H9 (cell line): ENCODE data around the gene EPHA10. TPM values are rescaled to one million over a fixed set of nuclear protein-coding genes. Genes with fewer than 3 reads are reported as not detected.

Experiments
- DNase-seq: peaks from one replicate; pipeline ENCODE4 v3.0.0-alpha.2; 2017
- H2AFZ ChIP-seq: one replicate; pipeline ENCODE4 v1.6.1; 2013; ENCODE audit warnings: mild to moderate bottlenecking, low read length, control low read depth, moderate library complexity
- H2AK5ac ChIP-seq: 2 replicates; pipeline ENCODE4 v1.6.1; 2013; ENCODE audit warnings: low read length, control low read depth, mixed read lengths; ENCODE audit not compliant: insufficient read length
- H2BK120ac ChIP-seq: one replicate; pipeline ENCODE4 v1.6.1; 2013; ENCODE audit warnings: low read depth, mild to moderate bottlenecking, low read length, control low read depth, inconsistent platforms; ENCODE audit not compliant: poor library complexity, severe bottlenecking
- H2BK12ac ChIP-seq: 2 replicates; pipeline ENCODE4 v1.6.1; 2013; ENCODE audit warnings: low read length, control low read depth, mixed read lengths, low read depth; ENCODE audit not compliant: insufficient read length
- H2BK15ac ChIP-seq: 2 replicates; pipeline ENCODE4 v1.6.1; 2013; ENCODE audit warnings: low read depth, low read length, control low read depth
- H2BK20ac ChIP-seq: one replicate; pipeline ENCODE4 v1.6.1; 2013; ENCODE audit warnings: low read depth, mild to moderate bottlenecking, low read length, control low read depth, inconsistent platforms; ENCODE audit not compliant: poor library complexity, severe bottlenecking
- H2BK5ac ChIP-seq: 2 replicates; pipeline ENCODE4 v1.6.1; 2013; ENCODE audit warnings: low read length, control low read depth, mixed read lengths; ENCODE audit not compliant: insufficient read length
- H3K14ac ChIP-seq: 2 replicates; pipeline ENCODE4 v1.6.1; 2013; ENCODE audit warnings: low read length, control low read depth; ENCODE audit not compliant: insufficient read depth
- H3K18ac ChIP-seq: 2 replicates; pipeline ENCODE4 v1.6.1; 2013; ENCODE audit warnings: low read depth, mild to moderate bottlenecking, mixed read lengths, low read length, control low read depth; ENCODE audit not compliant: insufficient read length
- H3K23ac ChIP-seq: 2 replicates; pipeline ENCODE4 v1.6.1; 2013; ENCODE audit warnings: low read length, control low read depth, mixed read lengths, low read depth; ENCODE audit not compliant: insufficient read length
- H3K23me2 ChIP-seq: 2 replicates; pipeline ENCODE4 v1.6.1; 2013; ENCODE audit warnings: low read depth, mild to moderate bottlenecking, mixed read lengths, low read length, control low read depth; ENCODE audit not compliant: insufficient read length, poor library complexity, severe bottlenecking
- H3K27ac ChIP-seq: 2 replicates; pipeline ENCODE4 v1.5.1; 2013; ENCODE audit warnings: low read length, control low read depth, mixed read lengths, low read depth; ENCODE audit not compliant: insufficient read length
- H3K27me3 ChIP-seq: 2 replicates; pipeline ENCODE4 v1.6.1; 2013; ENCODE audit warnings: low read length, control low read depth, inconsistent platforms; ENCODE audit not compliant: insufficient read depth
- H3K4ac ChIP-seq: 2 replicates; pipeline ENCODE4 v1.6.1; 2013; ENCODE audit warnings: low read depth, mild to moderate bottlenecking, control low read depth, inconsistent platforms, low read length, moderate library complexity
- H3K4me1 ChIP-seq: 2 replicates; pipeline ENCODE4 v1.6.1; 2013; ENCODE audit warnings: low read length, control low read depth, inconsistent platforms; ENCODE audit not compliant: insufficient read depth
- H3K4me2 ChIP-seq: 2 replicates; pipeline ENCODE4 v1.6.1; 2013; ENCODE audit warnings: low read length, control low read depth, mixed read lengths; ENCODE audit not compliant: insufficient read length, insufficient read depth
- H3K56ac ChIP-seq: 2 replicates; pipeline ENCODE4 v1.6.1; 2013; ENCODE audit warnings: low read depth, mild to moderate bottlenecking, mixed read lengths, low read length, control low read depth; ENCODE audit not compliant: insufficient read length
- H3K79me1 ChIP-seq: 2 replicates; pipeline ENCODE4 v1.6.1; 2013; ENCODE audit warnings: low read depth, mild to moderate bottlenecking, moderate library complexity, low read length, control low read depth, inconsistent platforms; ENCODE audit not compliant: insufficient read depth, poor library complexity, severe bottlenecking
- H3K79me2 ChIP-seq: 2 replicates; pipeline ENCODE4 v1.6.1; 2013; ENCODE audit warnings: low read length, control low read depth, inconsistent platforms; ENCODE audit not compliant: insufficient read depth
- H3K9ac ChIP-seq: 2 replicates; pipeline ENCODE4 v1.6.1; 2013; ENCODE audit warnings: low read length, control low read depth, mixed read lengths; ENCODE audit not compliant: insufficient read length; ENCODE audit errors: extremely low read depth
- H3K9me3 ChIP-seq: one replicate; pipeline ENCODE4 v1.6.1; 2013; ENCODE audit warnings: low read depth, low read length, inconsistent platforms; ENCODE audit not compliant: control insufficient read depth
- H3T11ph ChIP-seq: one replicate; pipeline ENCODE4 v1.6.1; 2013; ENCODE audit warnings: mild to moderate bottlenecking, low read length, control low read depth, inconsistent platforms
- H4K20me1 ChIP-seq: one replicate; pipeline ENCODE4 v1.6.1; 2013; ENCODE audit not compliant: control insufficient read depth, insufficient read length, insufficient read depth
- H4K5ac ChIP-seq: 2 replicates; pipeline ENCODE4 v1.6.1; 2013; ENCODE audit warnings: low read depth, mild to moderate bottlenecking, mixed read lengths, low read length, control low read depth; ENCODE audit not compliant: insufficient read length
- H4K8ac ChIP-seq: replicated peaks from 2 replicates; pipeline ENCODE4 v1.6.1; 2013; ENCODE audit warnings: low read length, control low read depth, mixed read lengths, low read depth; ENCODE audit not compliant: insufficient read length
- H4K91ac ChIP-seq: 2 replicates; pipeline ENCODE4 v1.6.1; 2013; ENCODE audit warnings: low read depth, mild to moderate bottlenecking, moderate library complexity, mixed read lengths, low read length, control low read depth; ENCODE audit not compliant: insufficient read length
- H3K27ac Mint-ChIP-seq, 3 experiments: 2 replicates in 2 of 3; 3 replicates in 1 of 3; pipeline ENCODE4 v1.8.0; 2020 to 2021; ENCODE audit warnings: mixed read lengths in 3 of 3, mild to moderate bottlenecking in 1 of 3, moderate library complexity in 1 of 3
- H3K27me3 Mint-ChIP-seq: 2 replicates; pipeline ENCODE4 v1.8.0; 2021; ENCODE audit warnings: low read depth, mild to moderate bottlenecking, moderate library complexity, mixed read lengths
- H3K36me3 Mint-ChIP-seq, 3 experiments: 2 replicates in 2 of 3; 3 replicates in 1 of 3; pipeline ENCODE4 v1.8.0; 2020 to 2021; ENCODE audit warnings: low read depth in 3 of 3, mixed read lengths in 3 of 3; ENCODE audit not compliant: insufficient read depth in 1 of 3
- H3K4me1 Mint-ChIP-seq, 2 experiments: 2 replicates each; pipeline ENCODE4 v1.8.0; 2020; ENCODE audit warnings: mixed read lengths in 2 of 2
- H3K4me3 Mint-ChIP-seq, 2 experiments: 2 replicates in 1 of 2; 3 replicates in 1 of 2; pipeline ENCODE4 v1.8.0; 2020 to 2021; ENCODE audit warnings: mild to moderate bottlenecking in 2 of 2, mixed read lengths in 2 of 2, moderate library complexity in 1 of 2
- H3K9me3 Mint-ChIP-seq, 2 experiments: 2 replicates in 1 of 2; 3 replicates in 1 of 2; pipeline ENCODE4 v1.8.0; 2020; ENCODE audit warnings: mild to moderate bottlenecking in 2 of 2, mixed read lengths in 2 of 2, moderate library complexity in 1 of 2
- CTCF ChIP-seq: fragments of 200-600 bp; sonication (generic); conservative IDR thresholded peaks from 3 replicates; pipeline ENCODE4 v1.8.0; 2021; ENCODE audit warnings: antibody characterized with exemption, mild to moderate bottlenecking
- WGBS: extraction: QIAGEN DNeasy Blood & Tissue Kit; methylation state at CpG from one replicate; pipeline ENCODE4 v1.1.7; 2013; ENCODE audit warnings: missing lambda C conversion rate, low lambda C conversion rate, mixed read lengths; ENCODE audit not compliant: insufficient read length; ENCODE audit errors: extremely low coverage; 5-methylcytosine and 5-hydroxymethylcytosine counted together
- total RNA-seq: library from RNA; stranded (reverse); gene quantifications from 2 replicates; pipeline ENCODE4 v1.2.1, GENCODE V29; 2021

The EPHA10 gene
- total RNA-seq, 1 experiment from 2014 or later: 0.96 TPM

DNA sequence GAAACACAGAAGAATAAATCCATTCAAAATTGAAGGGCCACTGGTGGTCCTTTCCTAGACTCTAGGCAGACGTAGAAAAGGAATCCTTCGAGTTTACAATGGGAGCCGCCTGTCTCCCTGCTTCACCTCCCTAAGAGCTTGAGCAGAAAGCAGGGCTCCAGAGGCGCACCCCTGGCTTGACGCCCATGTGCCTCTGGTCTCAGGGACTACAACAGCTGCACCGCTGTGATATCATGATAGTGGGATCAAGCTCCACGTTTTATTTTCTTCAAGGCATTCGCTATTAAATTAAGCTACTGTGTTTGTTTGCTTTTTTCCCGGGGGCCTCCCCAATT lies 42.3 kb upstream of the EPHA10 start:
- H3K4me3 Mint-ChIP-seq: peak overlapping the region; percentile 89 to 90

More for the DNA sequence above, 42.3 kb upstream of the EPHA10 start:
- no peak overlapping the region for H3K56ac ChIP-seq
- H4K20me1 ChIP-seq: no peaks in the 10 kb centered on the region
- no peak overlapping the region for H2BK15ac ChIP-seq
- TF ChIP-seq CTCF: no peak
- Mint-ChIP-seq H3K36me3 (peaks cover 41 to 60% (median 44%) of the 10 kb centered on the region in 3 experiments), H3K27me3 (no peaks in the 10 kb centered on the region; the same call in 1 of the 2 replicates), H3K4me1 (peaks cover 10 to 11% of the 10 kb centered on the region in 2 experiments), H3K27ac (peak overlapping the region in 2 of 3 experiments; percentile 77 to 83; a peak in 5 of 7 replicates), H3K9me3 (no peaks in the 10 kb centered on the region)
- H4K8ac ChIP-seq: no peak overlapping the region
- no peak overlapping the region for H2AK5ac ChIP-seq
- peaks cover 9% of the 10 kb centered on the region for H3K79me1 ChIP-seq
- H2AFZ ChIP-seq: no peak overlapping the region
- no CpG with 5 or more reads among the region's 9 CpGs for WGBS
- no peak overlapping the region for H3T11ph ChIP-seq
- no peak overlapping the region for H4K91ac ChIP-seq
- H2BK20ac ChIP-seq: no peak overlapping the region
- H3K14ac ChIP-seq: no peak overlapping the region
- no peak overlapping the region for H3K27ac ChIP-seq
- H3K4me1 ChIP-seq: no peaks in the 10 kb centered on the region; the same call in 1 of the 2 replicates
- no peak overlapping the region for H2BK120ac ChIP-seq
- H3K18ac ChIP-seq: no peak overlapping the region
- H3K4me2 ChIP-seq: peak overlapping the region; percentile 76
- DNase-seq: no peak
- H2BK5ac ChIP-seq: no peak overlapping the region
- H3K4ac ChIP-seq: no peak overlapping the region
- no peaks in the 10 kb centered on the region for H3K27me3 ChIP-seq
- no peak overlapping the region for H3K23ac ChIP-seq
- no peak overlapping the region for H2BK12ac ChIP-seq
- H3K9me3 ChIP-seq: no peaks in the 10 kb centered on the region
- peaks cover 9% of the 10 kb centered on the region; the same call in 1 of the 2 replicates for H3K79me2 ChIP-seq
- H3K9ac ChIP-seq: peak overlapping the region; percentile 92
- peaks cover 8% of the 10 kb centered on the region for H3K23me2 ChIP-seq
- no peak overlapping the region for H4K5ac ChIP-seq
